Activated CD4-positive, alpha-beta T cell treated with anti-CD3 and anti-CD28 coated beads, Interleukin-2, amount 10 ng/mL, durations not matched to agents 24 days and 14 days (primary cell): Measurements from ENCODE around the gene CPZ. TPM values are rescaled to one million over a fixed set of nuclear protein-coding genes. Genes with fewer than 3 reads are reported as not detected.

Experiments
- DNase-seq: peaks from one replicate; pipeline ENCODE4 v3.0.0; 2022
- H3K27ac Mint-ChIP-seq: one replicate; pipeline ENCODE4 v1.8.0; 2022; ENCODE audit warnings: mild to moderate bottlenecking, mixed read lengths
- H3K27me3 Mint-ChIP-seq: one replicate; pipeline ENCODE4 v1.8.0; 2022; ENCODE audit warnings: mixed read lengths
- H3K36me3 Mint-ChIP-seq: one replicate; pipeline ENCODE4 v1.8.0; 2022; ENCODE audit warnings: low read depth, mild to moderate bottlenecking, mixed read lengths
- H3K4me1 Mint-ChIP-seq: one replicate; pipeline ENCODE4 v1.8.0; 2021; ENCODE audit warnings: mixed read lengths
- H3K4me3 Mint-ChIP-seq: one replicate; pipeline ENCODE4 v1.8.0; 2022; ENCODE audit warnings: mild to moderate bottlenecking, moderate library complexity, mixed read lengths
- H3K9me3 Mint-ChIP-seq: one replicate; pipeline ENCODE4 v1.8.0; 2021; ENCODE audit warnings: mixed read lengths
- intact Hi-C: fragments of 100-400 bp; cut with micrococcal nuclease; formaldehyde crosslinking; loops from one replicate; pipeline ENCODE4 v1.15.1; 2023
- total RNA-seq: library from RNA; stranded (reverse); gene quantifications from 2 replicates; pipeline ENCODE4 v1.2.3, GENCODE V29; 2022

CPZ gene
- total RNA-seq, 1 donor from 2014 or later, result not detected

DNA sequence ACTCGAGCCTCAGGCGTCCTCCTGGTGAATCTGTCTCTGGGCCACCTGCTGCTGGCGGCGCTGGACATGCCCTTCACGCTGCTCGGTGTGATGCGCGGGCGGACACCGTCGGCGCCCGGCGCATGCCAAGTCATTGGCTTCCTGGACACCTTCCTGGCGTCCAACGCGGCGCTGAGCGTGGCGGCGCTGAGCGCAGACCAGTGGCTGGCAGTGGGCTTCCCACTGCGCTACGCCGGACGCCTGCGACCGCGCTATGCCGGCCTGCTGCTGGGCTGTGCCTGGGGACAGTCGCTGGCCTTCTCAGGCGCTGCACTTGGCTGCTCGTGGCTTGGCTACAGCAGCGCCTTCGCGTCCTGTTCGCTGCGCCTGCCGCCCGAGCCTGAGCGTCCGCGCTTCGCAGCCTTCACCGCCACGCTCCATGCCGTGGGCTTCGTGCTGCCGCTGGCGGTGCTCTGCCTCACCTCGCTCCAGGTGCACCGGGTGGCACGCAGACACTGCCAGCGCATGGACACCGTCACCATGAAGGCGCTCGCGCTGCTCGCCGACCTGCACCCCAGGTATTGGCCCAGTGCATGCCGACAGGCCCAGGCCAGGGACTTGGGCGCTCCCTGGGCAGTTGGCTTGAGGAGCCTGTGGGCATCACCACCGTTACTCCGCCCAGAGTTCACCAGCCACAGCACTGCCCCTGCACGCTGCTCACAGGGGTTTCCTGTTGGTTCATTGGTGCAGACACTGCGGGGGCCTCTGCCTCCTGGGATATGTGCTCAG lies 11.3 kb upstream of the CPZ start:
- no peaks in the 10 kb centered on the region for H3K4me1 Mint-ChIP-seq
- H3K4me3 Mint-ChIP-seq, result no peak overlapping the region
- no peak overlapping the region for H3K27ac Mint-ChIP-seq
- no peaks in the 10 kb centered on the region for H3K36me3 Mint-ChIP-seq
- no peak for DNase-seq
- H3K9me3 Mint-ChIP-seq, result no peaks in the 10 kb centered on the region
- no peaks in the 10 kb centered on the region for H3K27me3 Mint-ChIP-seq
- intact Hi-C loops, result no loop called here

DNA sequence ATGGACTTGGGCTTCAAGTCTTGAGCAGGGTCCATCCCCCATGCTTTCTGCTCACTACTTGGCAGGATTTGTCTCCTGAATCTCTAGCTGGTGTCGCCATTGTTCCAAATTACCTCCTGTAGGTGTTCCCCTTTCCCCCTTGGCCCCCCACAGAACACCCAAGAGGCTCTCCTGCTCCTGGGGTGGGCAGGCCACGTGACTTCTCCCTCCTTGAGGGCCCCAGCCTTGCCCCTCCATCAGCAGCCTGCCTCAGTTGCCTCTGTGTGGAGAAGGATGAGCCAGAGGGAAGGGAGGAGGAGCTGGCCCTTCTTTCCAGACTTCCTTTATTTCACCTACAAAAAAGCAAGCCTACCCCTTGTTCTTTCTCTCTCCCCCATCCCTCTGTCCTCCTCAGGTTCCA lies 10.5 kb upstream of the CPZ start:
- no peak overlapping the region for H3K27ac Mint-ChIP-seq
- H3K4me3 Mint-ChIP-seq, result no peak overlapping the region
- H3K27me3 Mint-ChIP-seq, result no peaks in the 10 kb centered on the region
- no peaks in the 10 kb centered on the region for H3K36me3 Mint-ChIP-seq
- no peaks in the 10 kb centered on the region for H3K4me1 Mint-ChIP-seq
- H3K9me3 Mint-ChIP-seq, result no peaks in the 10 kb centered on the region
- intact Hi-C loops, result no loop called here
- no peak for DNase-seq

GRCh38 chr4:8582436-8582835 lies 10.1 kb upstream of the CPZ start:
- intact Hi-C loops, result no loop called here
- Mint-ChIP-seq H3K36me3 (no peaks in the 10 kb centered on the region), H3K4me1 (no peaks in the 10 kb centered on the region), H3K27me3 (no peaks in the 10 kb centered on the region), H3K27ac (no peak overlapping the region), H3K9me3 (no peaks in the 10 kb centered on the region), H3K4me3 (no peak overlapping the region)
- DNase-seq, result no peak

GRCh38 chr4:8582941-8583654 lies 9.5 kb upstream of the CPZ start:
- no peak for DNase-seq
- Mint-ChIP-seq H3K9me3 (no peaks in the 10 kb centered on the region), H3K4me1 (no peaks in the 10 kb centered on the region), H3K4me3 (no peak overlapping the region), H3K27me3 (no peaks in the 10 kb centered on the region), H3K27ac (no peak overlapping the region), H3K36me3 (no peaks in the 10 kb centered on the region)
- intact Hi-C loops, result no loop called here

GRCh38 chr4:8583655-8584025 lies 8.9 kb upstream of the CPZ start:
- intact Hi-C loops, result no loop called here
- Mint-ChIP-seq H3K4me1 (no peaks in the 10 kb centered on the region), H3K27ac (no peak overlapping the region), H3K27me3 (no peaks in the 10 kb centered on the region), H3K4me3 (no peak overlapping the region), H3K9me3 (no peaks in the 10 kb centered on the region), H3K36me3 (no peaks in the 10 kb centered on the region)
- DNase-seq, result no peak

GRCh38 chr4:8585186-8585585 lies 7.4 kb upstream of the CPZ start:
- no peaks in the 10 kb centered on the region for H3K4me1 Mint-ChIP-seq
- intact Hi-C loops, result no loop called here
- no peaks in the 10 kb centered on the region for H3K36me3 Mint-ChIP-seq
- no peak overlapping the region for H3K4me3 Mint-ChIP-seq
- H3K27ac Mint-ChIP-seq, result no peak overlapping the region
- no peaks in the 10 kb centered on the region for H3K27me3 Mint-ChIP-seq
- no peaks in the 10 kb centered on the region for H3K9me3 Mint-ChIP-seq
- DNase-seq, result no peak

DNA sequence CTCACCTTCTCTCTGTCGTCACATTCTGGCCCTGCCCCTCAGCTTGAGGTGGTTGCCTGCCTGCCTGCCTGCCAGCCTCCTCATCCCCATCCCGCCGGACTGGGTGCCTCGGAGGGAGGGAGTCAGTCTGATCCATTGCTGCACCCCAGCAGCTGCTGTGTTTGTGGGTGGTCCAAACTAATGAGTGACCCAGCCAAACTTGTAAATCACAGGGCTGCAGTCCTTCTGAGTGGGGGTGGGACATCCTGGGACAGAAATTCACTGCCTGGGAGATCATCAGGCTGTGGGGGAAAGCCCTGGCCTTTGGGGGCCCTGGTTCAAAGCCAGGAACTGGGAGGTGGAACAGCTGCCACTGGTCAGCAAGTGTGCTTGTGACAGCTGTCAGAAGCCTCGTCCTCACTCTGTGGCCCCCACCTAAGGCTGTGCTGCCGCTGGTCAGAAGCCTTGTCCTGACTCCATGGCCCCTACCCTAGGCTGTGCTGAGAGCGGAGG lies 6.8 kb upstream of the CPZ start:
- no peak overlapping the region for H3K27ac Mint-ChIP-seq
- intact Hi-C loops, result no loop called here
- no peaks in the 10 kb centered on the region for H3K27me3 Mint-ChIP-seq
- no peak for DNase-seq
- H3K4me1 Mint-ChIP-seq, result no peaks in the 10 kb centered on the region
- no peaks in the 10 kb centered on the region for H3K36me3 Mint-ChIP-seq
- H3K4me3 Mint-ChIP-seq, result no peak overlapping the region
- no peaks in the 10 kb centered on the region for H3K9me3 Mint-ChIP-seq

GRCh38 chr4:8586246-8586645 lies 6.3 kb upstream of the CPZ start:
- H3K9me3 Mint-ChIP-seq, result no peaks in the 10 kb centered on the region
- H3K4me1 Mint-ChIP-seq, result no peaks in the 10 kb centered on the region
- no peak overlapping the region for H3K4me3 Mint-ChIP-seq
- peaks cover 1% of the 10 kb centered on the region for H3K27me3 Mint-ChIP-seq
- intact Hi-C loops, result no loop called here
- no peak overlapping the region for H3K27ac Mint-ChIP-seq
- H3K36me3 Mint-ChIP-seq, result no peaks in the 10 kb centered on the region
- DNase-seq, result no peak

GRCh38 chr4:8586671-8587468 lies 5.7 kb upstream of the CPZ start:
- DNase-seq, result no peak
- Mint-ChIP-seq H3K36me3 (no peaks in the 10 kb centered on the region), H3K9me3 (no peaks in the 10 kb centered on the region), H3K27ac (no peak overlapping the region), H3K27me3 (peaks cover 7% of the 10 kb centered on the region), H3K4me3 (no peak overlapping the region), H3K4me1 (no peaks in the 10 kb centered on the region)
- intact Hi-C loops, result no loop called here

- H3K9me3 Mint-ChIP-seq, result no peaks in the 10 kb centered on the region
- intact Hi-C loops, result no loop called here
- no peak overlapping the region for H3K27ac Mint-ChIP-seq
- DNase-seq, result no peak
- H3K27me3 Mint-ChIP-seq, result peaks cover 7% of the 10 kb centered on the region
- no peaks in the 10 kb centered on the region for H3K4me1 Mint-ChIP-seq
- no peak overlapping the region for H3K4me3 Mint-ChIP-seq
- no peaks in the 10 kb centered on the region for H3K36me3 Mint-ChIP-seq
Observed at GRCh38 chr4:8587469-8588195, 4.9 kb upstream of the CPZ start.

- Mint-ChIP-seq H3K36me3 (no peaks in the 10 kb centered on the region), H3K4me3 (no peak overlapping the region), H3K9me3 (no peaks in the 10 kb centered on the region), H3K27me3 (peaks cover 9% of the 10 kb centered on the region), H3K4me1 (no peaks in the 10 kb centered on the region), H3K27ac (no peak overlapping the region)
- DNase-seq, result no peak
- intact Hi-C loops, result no loop called here
Observed at GRCh38 chr4:8588196-8588470, 4.4 kb upstream of the CPZ start.

DNA sequence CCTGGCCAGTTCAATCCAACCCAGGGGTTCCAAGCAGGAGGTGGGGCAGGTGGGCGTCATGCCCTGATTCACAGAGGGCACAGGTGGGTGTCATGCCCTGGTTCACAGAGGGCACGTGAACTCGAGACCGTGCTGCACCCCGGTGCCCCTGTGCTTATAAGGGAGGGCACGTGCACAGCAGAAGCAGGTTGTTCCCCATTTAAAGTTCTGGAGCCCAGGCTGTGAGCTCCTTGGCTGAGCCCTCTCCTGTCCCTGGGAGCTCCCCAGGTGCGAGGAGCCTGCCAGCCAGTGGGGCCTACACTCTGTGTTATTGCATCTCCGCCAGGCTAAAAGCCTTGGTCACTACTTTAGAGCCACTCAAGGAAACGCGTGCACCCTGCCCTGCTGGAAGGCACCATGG lies 3.2 kb upstream of the CPZ start:
- no peaks in the 10 kb centered on the region for H3K4me1 Mint-ChIP-seq
- H3K9me3 Mint-ChIP-seq, result no peaks in the 10 kb centered on the region

DNA sequence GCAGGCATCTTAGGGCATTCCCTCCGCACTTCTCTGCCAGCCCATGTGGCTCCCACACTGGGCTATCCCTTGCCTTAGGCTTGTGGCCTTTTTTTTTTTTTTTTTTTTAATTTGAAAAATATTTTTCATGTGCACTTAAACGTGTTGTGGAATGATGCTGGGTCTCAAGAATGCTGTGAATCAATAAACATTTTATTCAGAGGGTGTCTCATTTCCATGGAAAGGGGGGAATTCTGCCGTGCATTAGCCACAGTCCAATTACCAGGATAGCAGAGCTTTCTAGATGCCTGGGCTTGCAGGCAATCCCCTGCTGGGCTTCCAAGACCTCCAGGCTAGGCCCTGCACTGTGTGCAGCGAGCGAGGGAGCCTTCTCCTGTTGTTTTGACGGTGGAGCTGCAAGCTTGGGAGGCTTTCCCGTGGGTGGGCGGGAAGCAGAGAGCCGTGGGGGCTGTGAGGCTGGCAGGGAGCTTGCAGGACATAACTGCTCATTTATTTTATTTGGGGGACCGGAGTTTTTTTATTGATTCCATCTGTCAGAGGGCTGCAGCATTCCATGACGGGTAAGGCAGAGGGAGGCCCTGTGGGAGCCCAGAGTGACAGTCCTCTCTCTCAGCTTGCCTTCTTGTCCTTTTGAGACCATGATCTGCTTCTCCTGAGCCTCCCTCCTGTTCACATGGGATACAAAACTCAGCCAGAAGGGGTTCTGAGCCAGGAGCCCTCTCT lies 2.6 kb upstream of the CPZ start:
- Mint-ChIP-seq H3K27ac (no peak overlapping the region), H3K9me3 (no peaks in the 10 kb centered on the region), H3K36me3 (no peaks in the 10 kb centered on the region), H3K4me1 (no peaks in the 10 kb centered on the region), H3K4me3 (no peak overlapping the region), H3K27me3 (peaks cover 21% of the 10 kb centered on the region)
- no peak for DNase-seq
- intact Hi-C loops, result loop anchor here (10.0 kb wide), 1 partner anchor 345 kb away; no protein-coding TSS in a partner anchor

More for the DNA sequence above, 3.2 kb upstream of the CPZ start:
- H3K27ac Mint-ChIP-seq, result no peak overlapping the region
- intact Hi-C loops, result no loop called here
- H3K4me3 Mint-ChIP-seq, result no peak overlapping the region
- H3K36me3 Mint-ChIP-seq, result no peaks in the 10 kb centered on the region
- DNase-seq, result no peak
- peaks cover 19% of the 10 kb centered on the region for H3K27me3 Mint-ChIP-seq
